Fibroblast of upper back skin (primary cell): ENCODE data around the gene PCDHGB5.
"Not testable (repeated sequence)": the region's sequence is repeated elsewhere in the genome, so short reads cannot be mapped to it uniquely, and the experiment has no call there.

ENCODE experiments used
- DNase-seq: peaks from one replicate; pipeline ENCODE4 v3.0.0-alpha.2; 2013

PCDHGB5 gene

DNA sequence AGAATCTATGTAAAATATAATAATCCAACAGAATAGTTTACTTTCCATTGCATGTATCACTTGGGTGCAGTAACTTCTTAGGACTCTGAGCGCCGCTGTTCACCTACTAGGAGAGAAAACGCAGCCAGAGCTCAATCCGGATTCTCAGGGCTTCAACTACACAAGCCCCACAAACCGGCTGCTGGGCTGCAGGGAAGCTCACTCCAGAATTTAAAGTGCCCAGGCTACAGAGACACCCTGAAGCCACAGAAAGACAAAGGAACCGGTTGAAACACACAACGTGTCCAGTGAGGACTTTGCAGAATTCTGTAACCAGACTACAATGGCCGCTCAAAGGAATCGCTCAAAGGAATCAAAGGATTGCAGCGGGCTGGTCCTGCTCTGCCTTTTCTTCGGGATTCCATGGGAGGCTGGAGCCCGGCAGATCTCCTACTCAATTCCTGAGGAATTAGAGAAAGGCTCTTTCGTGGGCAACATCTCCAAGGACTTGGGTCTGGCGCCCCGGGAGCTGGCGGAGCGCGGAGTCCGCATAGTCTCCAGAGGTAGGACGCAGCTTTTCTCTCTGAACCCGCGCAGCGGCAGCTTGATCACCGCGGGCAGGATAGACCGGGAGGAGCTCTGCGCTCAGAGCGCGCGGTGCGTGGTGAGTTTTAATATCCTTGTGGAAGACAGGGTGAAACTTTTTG is 15.2 kb downstream of the PCDHGB5 start, which contains the start of gene PCDHGA10:
PCDHGA10 (plus strand) TSS at position 134 of the 686 bp plus-strand sequence; CDS start at position 323, 189 bp downstream.
- peak; percentile 69 for DNase-seq

DNA sequence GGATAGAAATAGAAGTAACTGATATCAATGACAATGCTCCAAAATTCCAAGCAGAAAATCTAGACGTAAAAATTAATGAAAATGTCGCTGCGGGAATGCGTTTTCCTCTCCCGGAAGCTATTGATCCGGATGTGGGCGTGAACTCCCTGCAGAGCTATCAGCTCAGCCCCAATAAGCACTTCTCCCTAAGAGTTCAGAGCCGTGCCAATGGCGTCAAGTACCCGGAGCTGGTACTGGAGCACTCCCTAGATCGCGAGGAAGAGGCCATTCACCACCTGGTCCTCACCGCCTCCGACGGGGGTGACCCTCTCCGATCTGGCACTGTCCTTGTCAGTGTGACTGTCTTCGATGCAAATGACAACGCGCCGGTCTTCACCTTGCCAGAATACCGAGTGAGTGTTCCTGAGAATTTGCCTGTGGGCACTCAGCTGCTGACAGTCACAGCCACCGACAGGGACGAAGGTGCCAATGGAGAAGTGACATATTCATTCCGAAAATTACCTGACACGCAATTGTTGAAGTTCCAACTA is 15.9 kb downstream of the PCDHGB5 start:
- no peak for DNase-seq

DNA sequence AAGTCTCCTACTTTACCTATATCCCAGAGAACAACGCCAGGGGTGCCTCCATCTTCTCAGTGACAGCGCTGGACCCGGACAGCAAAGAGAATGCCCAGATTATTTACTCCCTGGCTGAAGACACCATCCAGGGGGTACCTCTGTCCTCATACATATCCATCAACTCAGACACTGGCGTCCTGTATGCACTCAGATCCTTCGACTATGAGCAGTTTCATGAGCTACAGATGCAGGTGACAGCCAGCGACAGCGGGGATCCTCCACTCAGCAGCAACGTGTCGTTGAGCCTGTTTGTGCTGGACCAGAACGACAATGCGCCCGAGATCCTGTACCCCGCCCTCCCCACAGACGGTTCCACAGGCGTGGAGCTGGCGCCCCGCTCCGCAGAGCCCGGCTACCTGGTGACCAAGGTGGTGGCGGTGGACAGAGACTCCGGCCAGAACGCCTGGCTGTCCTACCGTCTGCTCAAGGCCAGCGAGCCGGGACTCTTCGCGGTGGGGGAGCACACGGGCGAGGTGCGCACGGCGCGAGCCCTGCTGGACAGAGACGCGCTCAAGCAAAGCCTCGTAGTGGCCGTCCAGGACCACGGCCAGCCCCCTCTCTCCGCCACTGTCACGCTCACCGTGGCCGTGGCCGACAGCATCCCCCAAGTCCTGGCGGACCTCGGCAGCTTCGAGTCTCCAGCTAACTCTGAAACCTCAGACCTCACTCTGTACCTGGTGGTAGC is 17.0 kb downstream of the PCDHGB5 start:
- not testable (repeated sequence) for DNase-seq

DNA sequence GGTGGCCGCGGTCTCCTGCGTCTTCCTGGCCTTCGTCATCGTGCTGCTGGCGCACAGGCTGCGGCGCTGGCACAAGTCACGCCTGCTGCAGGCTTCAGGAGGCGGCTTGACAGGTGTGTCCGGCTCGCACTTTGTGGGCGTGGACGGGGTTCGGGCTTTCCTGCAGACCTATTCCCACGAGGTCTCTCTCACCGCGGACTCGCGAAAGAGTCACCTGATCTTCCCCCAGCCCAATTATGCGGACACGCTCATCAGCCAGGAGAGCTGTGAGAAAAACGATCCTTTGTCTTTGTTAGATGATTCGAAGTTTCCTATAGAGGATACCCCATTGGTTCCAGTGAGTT is 17.5 kb downstream of the PCDHGB5 start:
- DNase-seq, result not testable (repeated sequence)

DNA sequence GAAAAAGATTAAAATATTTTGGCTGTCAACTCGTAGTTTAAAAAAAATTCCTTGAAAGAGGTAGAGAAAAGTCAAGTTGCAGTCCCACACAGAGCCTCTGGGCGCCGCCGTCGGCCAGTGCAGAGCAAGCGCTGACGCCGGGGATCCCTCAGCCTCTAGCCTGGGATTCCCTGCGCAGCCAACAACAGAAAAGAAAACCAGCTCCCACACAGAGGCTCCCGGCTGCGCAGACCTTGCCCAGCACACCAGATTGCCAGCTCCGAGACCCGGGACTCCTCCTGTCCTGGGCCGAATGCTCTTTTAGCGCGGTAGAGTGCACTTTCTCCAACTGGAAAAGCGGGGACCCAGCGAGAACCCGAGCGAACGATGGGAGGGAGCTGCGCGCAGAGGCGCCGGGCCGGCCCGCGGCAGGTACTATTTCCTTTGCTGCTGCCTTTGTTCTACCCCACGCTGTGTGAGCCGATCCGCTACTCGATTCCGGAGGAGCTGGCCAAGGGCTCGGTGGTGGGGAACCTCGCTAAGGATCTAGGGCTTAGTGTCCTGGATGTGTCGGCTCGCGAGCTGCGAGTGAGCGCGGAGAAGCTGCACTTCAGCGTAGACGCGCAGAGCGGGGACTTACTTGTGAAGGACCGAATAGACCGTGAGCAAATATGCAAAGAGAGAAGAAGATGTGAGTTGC is 19.9 kb downstream of the PCDHGB5 start, which contains the start of gene PCDHGB7:
PCDHGB7 (plus strand) TSS at position 184 of the 679 bp plus-strand sequence; CDS start at position 367, 183 bp downstream.
- peak; percentile 80 for DNase-seq

DNA sequence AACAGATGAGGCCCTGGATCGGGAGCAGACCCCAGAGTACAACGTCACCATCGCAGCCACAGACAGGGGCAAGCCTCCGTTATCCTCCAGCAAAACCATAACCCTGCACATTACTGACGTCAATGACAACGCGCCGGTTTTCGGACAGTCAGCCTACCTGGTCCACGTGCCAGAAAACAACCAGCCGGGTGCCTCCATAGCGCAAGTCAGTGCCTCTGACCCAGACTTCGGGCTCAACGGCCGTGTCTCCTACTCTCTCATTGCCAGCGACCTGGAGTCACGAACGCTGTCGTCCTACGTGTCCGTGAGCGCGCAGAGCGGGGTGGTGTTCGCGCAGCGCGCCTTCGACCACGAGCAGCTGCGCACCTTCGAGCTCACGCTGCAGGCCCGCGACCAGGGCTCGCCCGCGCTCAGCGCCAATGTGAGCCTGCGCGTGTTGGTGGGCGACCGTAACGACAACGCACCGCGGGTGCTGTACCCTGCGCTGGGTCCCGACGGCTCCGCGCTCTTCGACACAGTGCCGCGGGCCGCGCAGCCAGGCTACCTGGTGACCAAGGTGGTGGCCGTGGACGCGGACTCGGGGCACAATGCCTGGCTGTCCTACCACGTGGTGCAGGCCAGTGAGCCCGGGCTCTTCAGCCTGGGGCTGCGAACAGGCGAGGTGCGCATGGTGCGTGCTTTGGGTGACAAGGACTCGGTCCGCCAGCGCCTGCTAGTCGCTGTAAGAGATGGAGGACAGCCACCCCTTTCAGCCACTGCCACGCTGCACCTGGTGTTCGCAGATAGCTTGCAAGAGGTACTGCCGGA is 21.5 kb downstream of the PCDHGB5 start:
- no peak for DNase-seq

DNA sequence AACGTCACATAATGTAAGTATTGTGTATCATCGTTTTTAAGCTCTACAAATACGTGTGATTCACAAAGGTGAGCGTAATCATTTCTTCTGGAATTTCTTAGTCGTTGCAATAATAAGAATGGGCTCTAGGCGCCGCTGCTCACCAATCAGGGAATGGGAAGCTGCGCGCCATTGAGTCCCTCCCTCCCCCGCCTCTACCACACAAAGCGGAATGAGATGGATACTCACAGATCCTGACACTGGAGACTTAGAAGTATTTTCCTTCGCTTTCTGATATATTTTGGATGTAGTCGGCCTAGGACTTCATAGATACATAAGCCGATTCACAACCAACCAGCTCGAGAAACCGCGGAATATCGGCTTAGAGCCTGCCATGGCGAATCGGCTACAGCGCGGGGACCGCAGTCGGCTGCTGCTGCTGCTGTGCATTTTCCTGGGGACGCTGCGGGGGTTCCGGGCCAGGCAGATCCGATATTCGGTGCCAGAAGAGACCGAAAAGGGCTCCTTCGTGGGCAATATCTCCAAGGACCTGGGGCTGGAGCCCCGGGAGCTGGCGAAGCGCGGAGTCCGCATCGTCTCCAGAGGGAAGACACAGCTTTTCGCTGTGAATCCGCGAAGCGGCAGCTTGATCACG is 23.2 kb downstream of the PCDHGB5 start, which contains the start of gene PCDHGA11:
PCDHGA11 (plus strand) TSS at position 197 of the 634 bp plus-strand sequence; CDS start at position 374, 177 bp downstream.
- DNase-seq, result peak; percentile 67

DNA sequence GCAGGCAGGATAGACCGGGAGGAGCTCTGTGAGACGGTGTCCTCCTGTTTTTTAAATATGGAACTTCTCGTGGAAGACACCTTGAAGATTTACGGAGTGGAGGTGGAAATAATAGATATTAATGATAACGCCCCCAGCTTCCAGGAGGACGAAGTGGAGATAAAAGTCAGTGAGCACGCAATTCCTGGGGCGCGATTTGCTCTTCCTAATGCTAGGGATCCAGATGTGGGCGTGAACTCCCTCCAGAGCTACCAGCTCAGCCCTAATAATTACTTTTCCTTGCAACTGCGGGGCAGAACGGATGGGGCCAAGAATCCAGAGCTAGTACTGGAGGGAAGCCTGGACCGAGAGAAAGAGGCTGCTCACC is 23.7 kb downstream of the PCDHGB5 start:
- no peak for DNase-seq

DNA sequence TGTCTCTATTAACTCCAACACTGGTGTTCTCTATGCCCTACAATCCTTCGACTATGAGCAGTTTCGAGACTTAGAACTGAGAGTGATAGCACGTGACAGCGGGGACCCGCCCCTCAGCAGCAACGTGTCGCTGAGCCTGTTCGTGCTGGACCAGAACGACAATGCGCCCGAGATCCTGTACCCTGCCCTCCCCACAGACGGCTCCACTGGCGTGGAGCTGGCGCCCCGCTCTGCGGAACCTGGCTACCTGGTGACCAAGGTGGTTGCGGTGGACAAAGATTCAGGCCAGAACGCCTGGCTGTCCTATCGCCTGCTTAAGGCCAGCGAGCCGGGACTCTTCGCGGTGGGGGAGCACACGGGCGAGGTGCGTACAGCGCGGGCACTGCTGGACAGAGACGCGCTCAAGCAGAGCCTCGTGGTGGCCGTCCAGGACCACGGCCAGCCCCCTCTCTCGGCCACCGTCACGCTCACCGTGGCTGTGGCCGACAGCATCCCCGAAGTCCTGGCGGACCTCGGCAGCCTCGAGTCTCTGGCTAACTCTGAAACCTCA is 25.1 kb downstream of the PCDHGB5 start:
- no peak for DNase-seq

DNA sequence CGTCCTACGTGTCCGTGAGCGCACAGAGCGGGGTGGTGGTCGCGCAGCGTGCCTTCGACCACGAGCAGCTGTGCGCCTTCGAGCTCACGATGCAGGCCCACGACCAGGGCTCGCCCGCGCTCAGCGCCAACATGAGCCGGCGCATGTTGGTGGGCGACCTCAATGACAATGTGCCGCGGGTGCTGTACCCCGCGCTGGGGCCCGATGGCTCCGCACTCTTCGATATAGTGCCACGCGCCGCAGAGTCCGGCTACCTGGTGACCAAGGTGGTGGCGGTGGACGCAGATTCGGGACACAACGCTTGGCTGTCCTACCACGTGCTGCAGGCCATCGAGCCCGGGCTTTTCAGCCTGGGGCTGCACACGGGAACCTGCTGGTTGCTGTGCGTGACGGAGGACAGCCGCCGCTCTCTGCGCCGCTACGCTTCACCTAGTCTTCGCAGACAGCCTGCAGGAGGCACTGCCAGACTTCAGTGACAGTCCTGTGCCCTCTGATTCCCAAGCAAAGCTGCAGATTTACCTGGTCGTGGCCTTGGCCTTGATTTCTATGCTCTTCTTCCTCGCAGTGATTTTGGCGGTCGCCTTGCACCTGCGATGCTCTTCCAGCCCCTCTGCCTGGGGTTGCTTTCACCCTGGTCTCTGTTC is 30.2 kb downstream of the PCDHGB5 start:
- no peak for DNase-seq

DNA sequence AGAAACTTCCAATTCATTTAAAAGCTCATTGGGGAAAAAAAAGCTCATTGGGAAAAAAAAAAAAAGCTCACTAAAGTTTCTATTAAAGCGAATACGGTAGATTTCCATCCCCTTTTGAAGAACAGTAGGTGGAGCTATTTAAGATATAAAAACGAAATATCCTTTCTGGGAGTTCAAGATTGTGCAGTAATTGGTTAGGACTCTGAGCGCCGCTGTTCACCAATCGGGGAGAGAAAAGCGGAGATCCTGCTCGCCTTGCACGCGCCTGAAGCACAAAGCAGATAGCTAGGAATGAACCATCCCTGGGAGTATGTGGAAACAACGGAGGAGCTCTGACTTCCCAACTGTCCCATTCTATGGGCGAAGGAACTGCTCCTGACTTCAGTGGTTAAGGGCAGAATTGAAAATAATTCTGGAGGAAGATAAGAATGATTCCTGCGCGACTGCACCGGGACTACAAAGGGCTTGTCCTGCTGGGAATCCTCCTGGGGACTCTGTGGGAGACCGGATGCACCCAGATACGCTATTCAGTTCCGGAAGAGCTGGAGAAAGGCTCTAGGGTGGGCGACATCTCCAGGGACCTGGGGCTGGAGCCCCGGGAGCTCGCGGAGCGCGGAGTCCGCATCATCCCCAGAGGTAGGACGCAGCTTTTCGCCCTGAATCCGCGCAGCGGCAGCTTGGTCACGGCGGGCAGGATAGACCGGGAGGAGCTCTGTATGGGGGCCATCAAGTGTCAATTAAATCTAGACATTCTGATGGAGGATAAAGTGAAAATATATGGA is 32.8 kb downstream of the PCDHGB5 start, which contains the start of gene PCDHGA12:
PCDHGA12 (plus strand) TSS at position 176 of the 782 bp plus-strand sequence; CDS start at position 429, 253 bp downstream.
- peak; percentile 89 for DNase-seq

DNA sequence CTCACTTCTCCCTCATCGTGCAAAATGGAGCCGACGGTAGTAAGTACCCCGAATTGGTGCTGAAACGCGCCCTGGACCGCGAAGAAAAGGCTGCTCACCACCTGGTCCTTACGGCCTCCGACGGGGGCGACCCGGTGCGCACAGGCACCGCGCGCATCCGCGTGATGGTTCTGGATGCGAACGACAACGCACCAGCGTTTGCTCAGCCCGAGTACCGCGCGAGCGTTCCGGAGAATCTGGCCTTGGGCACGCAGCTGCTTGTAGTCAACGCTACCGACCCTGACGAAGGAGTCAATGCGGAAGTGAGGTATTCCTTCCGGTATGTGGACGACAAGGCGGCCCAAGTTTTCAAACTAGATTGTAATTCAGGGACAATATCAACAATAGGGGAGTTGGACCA is 33.5 kb downstream of the PCDHGB5 start:
- no peak for DNase-seq

DNA sequence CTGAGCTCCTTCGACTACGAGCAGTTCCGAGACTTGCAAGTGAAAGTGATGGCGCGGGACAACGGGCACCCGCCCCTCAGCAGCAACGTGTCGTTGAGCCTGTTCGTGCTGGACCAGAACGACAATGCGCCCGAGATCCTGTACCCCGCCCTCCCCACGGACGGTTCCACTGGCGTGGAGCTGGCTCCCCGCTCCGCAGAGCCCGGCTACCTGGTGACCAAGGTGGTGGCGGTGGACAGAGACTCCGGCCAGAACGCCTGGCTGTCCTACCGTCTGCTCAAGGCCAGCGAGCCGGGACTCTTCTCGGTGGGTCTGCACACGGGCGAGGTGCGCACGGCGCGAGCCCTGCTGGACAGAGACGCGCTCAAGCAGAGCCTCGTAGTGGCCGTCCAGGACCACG is 34.6 kb downstream of the PCDHGB5 start:
- not testable (repeated sequence) for DNase-seq

DNA sequence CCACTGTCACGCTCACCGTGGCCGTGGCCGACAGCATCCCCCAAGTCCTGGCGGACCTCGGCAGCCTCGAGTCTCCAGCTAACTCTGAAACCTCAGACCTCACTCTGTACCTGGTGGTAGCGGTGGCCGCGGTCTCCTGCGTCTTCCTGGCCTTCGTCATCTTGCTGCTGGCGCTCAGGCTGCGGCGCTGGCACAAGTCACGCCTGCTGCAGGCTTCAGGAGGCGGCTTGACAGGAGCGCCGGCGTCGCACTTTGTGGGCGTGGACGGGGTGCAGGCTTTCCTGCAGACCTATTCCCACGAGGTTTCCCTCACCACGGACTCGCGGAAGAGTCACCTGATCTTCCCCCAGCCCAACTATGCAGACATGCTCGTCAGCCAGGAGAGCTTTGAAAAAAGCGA is 35.0 kb downstream of the PCDHGB5 start:
- DNase-seq, result not testable (repeated sequence)

DNA sequence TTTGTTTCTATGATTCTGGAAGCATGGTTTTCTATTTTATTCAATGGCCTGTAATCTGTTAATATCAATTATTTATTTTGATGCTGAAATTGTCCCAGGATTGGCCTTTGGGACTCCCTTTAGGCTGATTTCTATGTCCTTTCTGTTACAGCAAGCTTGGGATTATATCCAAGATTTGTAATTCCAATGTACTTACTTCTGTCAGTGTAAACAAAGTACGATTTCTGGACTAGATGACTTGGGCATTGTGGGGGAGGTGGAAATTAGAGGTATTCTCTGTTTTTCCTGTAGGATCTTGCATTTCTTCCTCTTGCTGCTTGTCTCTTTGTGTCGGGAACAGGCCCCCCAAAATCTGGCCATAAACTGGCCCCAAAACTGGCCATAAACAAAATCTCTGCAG is 36.3 kb downstream of the PCDHGB5 start:
- DNase-seq, result no peak

DNA sequence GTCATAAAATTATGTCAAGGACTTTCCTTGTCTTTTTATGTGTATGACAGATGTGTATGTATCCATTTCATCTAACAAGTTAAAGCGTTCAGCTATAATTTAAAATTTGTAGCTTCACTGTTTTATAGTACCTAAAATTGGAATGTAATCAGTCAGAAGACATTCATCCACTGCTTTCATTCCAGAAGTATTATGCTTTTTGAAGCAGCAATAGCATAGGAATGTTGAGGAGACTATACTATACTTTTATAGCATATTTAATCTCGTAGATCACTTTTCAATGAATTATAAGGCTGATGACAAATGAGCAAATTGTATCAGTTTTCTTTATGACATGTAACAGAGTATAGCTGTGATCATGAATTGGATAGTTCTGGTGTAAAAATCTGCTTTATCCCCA is 39.5 kb downstream of the PCDHGB5 start:
- DNase-seq, result peak; percentile 41

DNA sequence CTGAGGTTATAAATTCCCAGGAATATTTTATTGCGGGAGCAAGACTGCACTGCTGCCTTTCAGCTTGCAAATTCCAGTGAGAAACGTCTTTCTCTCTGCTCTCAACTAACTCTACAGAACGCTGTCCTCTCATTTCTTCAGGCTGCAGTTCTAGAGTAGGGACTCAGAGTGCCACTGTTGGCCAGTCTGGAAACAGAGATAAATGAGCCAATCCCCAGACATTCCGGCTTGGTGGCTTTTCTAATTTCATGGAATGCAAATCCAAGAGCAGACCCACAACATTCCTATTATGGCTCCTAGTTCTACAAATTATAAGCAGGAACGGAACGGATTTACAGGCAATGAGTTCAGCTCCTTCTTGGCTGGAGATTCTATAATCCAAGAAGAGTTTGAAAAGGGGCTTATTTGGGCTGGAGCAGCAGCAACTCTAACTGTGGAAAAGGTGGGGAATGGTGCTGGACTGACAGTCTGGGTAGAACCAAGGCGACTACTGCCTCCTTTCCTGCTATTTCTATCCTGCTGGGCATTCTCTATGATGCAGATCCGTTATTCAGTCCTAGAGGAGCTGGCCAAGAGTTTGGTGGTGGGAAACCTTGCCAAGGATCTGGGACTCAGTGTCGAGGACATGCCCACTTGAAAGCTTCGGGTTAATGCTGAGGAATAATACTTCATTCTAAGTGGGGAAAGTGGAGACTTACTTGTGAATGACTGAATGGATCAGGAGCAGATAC is 41.8 kb downstream of the PCDHGB5 start:
- peak; percentile 48 for DNase-seq

DNA sequence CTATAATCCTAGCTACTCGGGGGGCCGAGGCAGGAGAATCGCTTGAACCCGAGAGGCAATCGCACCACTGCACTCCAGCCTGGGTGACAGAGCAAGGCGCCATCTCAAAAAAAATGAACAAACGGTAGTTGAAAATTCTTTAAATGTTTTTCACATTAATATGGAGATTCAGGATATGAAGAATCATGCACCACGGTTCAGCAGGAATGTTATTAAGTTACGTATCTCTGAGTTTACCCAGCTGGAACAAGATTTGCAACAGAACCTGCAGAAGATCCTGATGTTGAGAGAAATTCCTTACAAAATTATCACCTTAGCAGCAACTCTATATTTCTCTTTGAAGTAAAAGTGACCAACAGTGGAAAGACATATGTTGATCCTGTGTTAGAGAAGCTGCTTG is 42.6 kb downstream of the PCDHGB5 start:
- DNase-seq, result no peak

DNA sequence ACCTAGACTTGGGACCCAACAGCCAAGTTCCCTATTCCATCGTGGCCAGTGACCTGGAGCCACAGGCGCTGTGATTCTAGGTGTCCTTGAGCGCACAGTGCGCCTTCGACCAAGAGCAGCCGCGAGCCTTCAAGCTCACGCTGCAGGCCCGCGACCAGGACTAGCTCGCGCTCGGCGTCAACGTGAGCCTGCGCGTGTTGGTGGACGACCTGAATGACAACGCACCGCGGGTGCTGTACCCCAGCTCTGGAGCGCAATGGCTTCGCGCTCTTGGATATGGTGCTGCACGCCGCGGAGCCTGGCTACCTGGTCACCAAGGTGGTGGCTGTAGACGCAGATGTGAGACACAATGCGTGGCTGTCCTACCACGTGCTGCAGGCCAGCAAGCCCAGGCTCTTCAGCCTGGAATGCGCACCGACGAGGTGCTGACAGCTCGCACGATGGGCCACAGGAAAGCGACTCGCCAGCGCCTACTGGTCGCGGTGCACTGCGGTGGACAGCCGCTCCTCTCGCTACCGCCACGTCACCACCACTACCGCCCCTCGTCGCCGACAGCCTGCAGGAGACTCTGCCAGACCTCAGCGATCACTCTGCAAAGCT is 43.9 kb downstream of the PCDHGB5 start:
- DNase-seq, result no peak
